HEK293 (cell line): ENCODE data around the gene LPIN1.

ENCODE experiments used
- CTCF ChIA-PET: fragments of 350-600 bp; formaldehyde crosslinking; extraction: SDS; loops from one replicate; lab custom pipeline; 2021; ENCODE audit warnings: antibody characterized with exemption; lab: Yijun Ruan, JAX
- POLR2A ChIA-PET: fragments of 300-600 bp; formaldehyde crosslinking; extraction: SDS; loops from one replicate; lab custom pipeline; 2020; ENCODE audit warnings: antibody characterized with exemption, inconsistent platforms; lab: Yijun Ruan, JAX
- H3K27ac ChIP-seq: fragments of 200-500 bp; sonication (Bioruptor generic); 2 replicates; pipeline ENCODE4 v1.5.1; 2014; ENCODE audit warnings: low read depth, low read length, control low read depth, inconsistent platforms; ENCODE audit errors: extremely low read depth
- H3K36me3 ChIP-seq, 2 experiments: fragments of 200-500 bp in 1 of 2; sonication (Bioruptor generic) in 1 of 2; 1 replicate in 1 of 2; 2 replicates in 1 of 2; pipeline ENCODE4 v1.5.1; 2014 to 2017; ENCODE audit warnings: inconsistent platforms in 2 of 2, low read length in 2 of 2; ENCODE audit not compliant: control insufficient read depth in 2 of 2, insufficient read depth in 1 of 2
- H3K4me1 ChIP-seq: fragments of 200-500 bp; sonication (Bioruptor generic); 2 replicates; pipeline ENCODE4 v1.5.1; 2014; ENCODE audit warnings: mild to moderate bottlenecking, low read length, inconsistent platforms; ENCODE audit not compliant: control insufficient read depth, insufficient read depth
- H3K4me3 ChIP-seq: 2 replicates; pipeline ENCODE4 v1.5.1; 2011; ENCODE audit warnings: low read depth, mild to moderate bottlenecking, control low read depth, low read length, moderate library complexity
- H3K9me3 ChIP-seq: fragments of 200-500 bp; sonication (Bioruptor generic); 2 replicates; pipeline ENCODE4 v1.5.1; 2014; ENCODE audit warnings: low read depth, low read length, inconsistent platforms; ENCODE audit not compliant: control insufficient read depth, insufficient read depth
- IKZF3 ChIP-seq: fragments of 450-650 bp; IDR thresholded peaks from 2 replicates; pipeline ENCODE4 v1.5.0; 2018; ENCODE audit warnings: missing biosample characterization, mild to moderate bottlenecking, missing genetic modification characterization, moderate library complexity
- KLF1 ChIP-seq: fragments of 450-650 bp; formaldehyde crosslinking; IDR thresholded peaks from 2 replicates; pipeline ENCODE4 v1.5.1; 2016; ENCODE audit warnings: missing biosample characterization, missing genetic modification characterization
- OVOL3 ChIP-seq: fragments of 450-650 bp; formaldehyde crosslinking; IDR thresholded peaks from 2 replicates; pipeline ENCODE4 v1.5.1; 2016; ENCODE audit warnings: missing biosample characterization, missing genetic modification characterization
- PRDM1 ChIP-seq: fragments of 450-650 bp; formaldehyde crosslinking; IDR thresholded peaks from 2 replicates; pipeline ENCODE4; 2016; ENCODE audit warnings: missing biosample characterization, missing genetic modification characterization
- PRDM4 ChIP-seq: fragments of 450-650 bp; formaldehyde crosslinking; IDR thresholded peaks from 2 replicates; pipeline ENCODE4 v1.5.1; 2017; ENCODE audit warnings: missing biosample characterization, missing genetic modification characterization
- REPIN1 ChIP-seq: fragments of 450-650 bp; formaldehyde crosslinking; IDR thresholded peaks from 2 replicates; pipeline ENCODE4 v1.5.1; 2017; ENCODE audit warnings: missing biosample characterization, missing genetic modification characterization, low read depth
- SETDB1 ChIP-seq: IDR thresholded peaks from one replicate; pipeline ENCODE4 v1.6.1; 2017; ENCODE audit warnings: mild to moderate bottlenecking, low read length, moderate library complexity, mixed read lengths; ENCODE audit not compliant: insufficient read length
- ZBTB6 ChIP-seq: fragments of 450-650 bp; formaldehyde crosslinking; IDR thresholded peaks from 2 replicates; pipeline ENCODE4 v1.5.1; 2017; ENCODE audit warnings: missing biosample characterization, missing genetic modification characterization
- ZEB2 ChIP-seq: fragments of 450-650 bp; formaldehyde crosslinking; IDR thresholded peaks from 2 replicates; pipeline ENCODE4 v1.5.1; 2016; ENCODE audit warnings: missing biosample characterization, missing genetic modification characterization
- ZFP69B ChIP-seq: fragments of 450-650 bp; formaldehyde crosslinking; IDR thresholded peaks from 2 replicates; pipeline ENCODE4 v1.5.1; 2016; ENCODE audit warnings: missing biosample characterization, missing genetic modification characterization
- ZNF155 ChIP-seq: fragments of 450-650 bp; formaldehyde crosslinking; IDR thresholded peaks from 2 replicates; pipeline ENCODE4 v1.5.1; 2016; ENCODE audit warnings: missing biosample characterization, missing genetic modification characterization
- ZNF157 ChIP-seq: fragments of 450-650 bp; formaldehyde crosslinking; IDR thresholded peaks from 2 replicates; pipeline ENCODE4 v1.5.1; 2016; ENCODE audit warnings: missing biosample characterization, missing genetic modification characterization
- ZNF174 ChIP-seq: fragments of 450-650 bp; formaldehyde crosslinking; IDR thresholded peaks from 2 replicates; pipeline ENCODE4 v1.5.0; 2017; ENCODE audit warnings: missing biosample characterization, mild to moderate bottlenecking, missing genetic modification characterization
- ZNF202 ChIP-seq: fragments of 450-650 bp; formaldehyde crosslinking; IDR thresholded peaks from 2 replicates; pipeline ENCODE4 v1.5.1; 2016; ENCODE audit warnings: missing biosample characterization, missing genetic modification characterization, borderline replicate concordance
- ZNF394 ChIP-seq: fragments of 450-650 bp; formaldehyde crosslinking; IDR thresholded peaks from 2 replicates; pipeline ENCODE4 v1.5.1; 2016; ENCODE audit warnings: missing biosample characterization, missing genetic modification characterization, mild to moderate bottlenecking, moderate library complexity, borderline replicate concordance
- ZNF544 ChIP-seq: fragments of 450-650 bp; formaldehyde crosslinking; IDR thresholded peaks from 2 replicates; pipeline ENCODE4 v1.5.0; 2017; ENCODE audit warnings: missing biosample characterization, missing genetic modification characterization
- ZNF645 ChIP-seq: fragments of 450-650 bp; formaldehyde crosslinking; IDR thresholded peaks from 2 replicates; pipeline ENCODE4; 2016; ENCODE audit warnings: missing biosample characterization, missing genetic modification characterization
- ZNF747 ChIP-seq: fragments of 450-650 bp; formaldehyde crosslinking; IDR thresholded peaks from 2 replicates; pipeline ENCODE4 v1.5.1; 2016; ENCODE audit warnings: missing biosample characterization, missing genetic modification characterization
- ZNF830 ChIP-seq: fragments of 450-650 bp; IDR thresholded peaks from 2 replicates; pipeline ENCODE4 v1.5.0; 2018; ENCODE audit warnings: missing biosample characterization, missing genetic modification characterization, low read depth, mild to moderate bottlenecking, moderate library complexity
- ZSCAN4 ChIP-seq: fragments of 450-650 bp; formaldehyde crosslinking; IDR thresholded peaks from 2 replicates; pipeline ENCODE4 v1.5.1; 2017; ENCODE audit warnings: missing biosample characterization, missing genetic modification characterization
- ZXDB ChIP-seq: fragments of 450-650 bp; formaldehyde crosslinking; IDR thresholded peaks from 2 replicates; pipeline ENCODE4 v1.5.1; 2016; ENCODE audit warnings: missing biosample characterization, missing genetic modification characterization

LPIN1 gene

GRCh38 chr2:11697103-11697871, 49.1 kb upstream of the LPIN1 start:
- H3K4me3 ChIP-seq: no peak overlapping the region
- H3K4me1 ChIP-seq: no peaks in the 10 kb centered on the region
- TF ChIP-seq ZXDB (tag by site-specific recombination): no peak
- no peak for TF ChIP-seq ZNF747 (tag by site-specific recombination)
- TF ChIP-seq REPIN1 (tag by site-specific recombination): no peak
- no peak for TF ChIP-seq OVOL3 (tag by site-specific recombination)
- no peak for TF ChIP-seq ZNF645 (tag by site-specific recombination)
- no peak for TF ChIP-seq ZSCAN4 (tag by site-specific recombination)
- TF ChIP-seq ZNF830 (tag by site-specific recombination): no peak
- TF ChIP-seq IKZF3: no peak
- no peak for TF ChIP-seq SETDB1
- no peaks in the 10 kb centered on the region for H3K9me3 ChIP-seq
- ChIA-PET CTCF (interaction anchor here (1.2 to 2.4 kb wide), 5 partner anchors 9 to 87 kb away, joined by 5 to 13 read pairs (median 9); no protein-coding TSS in a partner anchor), POLR2A (no interaction called here)
- H3K36me3 ChIP-seq: no peaks in the 10 kb centered on the region
- no peak overlapping the region for H3K27ac ChIP-seq

- CTCF ChIA-PET: interaction anchor here (0.6 to 1.9 kb wide), 7 partner anchors 9 to 81 kb away, joined by 3 to 10 read pairs (median 6); no protein-coding TSS in a partner anchor
- TF ChIP-seq ZNF645 (tag by site-specific recombination) (no peak), ZFP69B (tag by site-specific recombination) (no peak), ZEB2 (no peak), ZNF174 (tag by site-specific recombination) (no peak), ZBTB6 (tag by site-specific recombination) (no peak), PRDM1 (tag by site-specific recombination) (no peak), KLF1 (tag by site-specific recombination) (no peak), ZNF155 (tag by site-specific recombination) (no peak), ZNF544 (no peak), PRDM4 (no peak), ZNF394 (tag by site-specific recombination) (no peak), ZNF157 (no peak), ZNF202 (tag by site-specific recombination) (no peak)
These were observed 48.2 kb upstream of the LPIN1 start for GRCh38 chr2:11698009-11698922.

More at GRCh38 chr2:11698009-11698922, 48.2 kb upstream of the LPIN1 start:
- Histone ChIP-seq H3K4me1 (no peaks in the 10 kb centered on the region), H3K36me3 (no peaks in the 10 kb centered on the region), H3K4me3 (no peak overlapping the region), H3K9me3 (no peaks in the 10 kb centered on the region), H3K27ac (no peak overlapping the region)
- POLR2A ChIA-PET: interaction anchor here (0.5 kb wide), 1 partner anchor 21 kb away, joined by 3 read pairs; no protein-coding TSS in a partner anchor
